Liver (tissue), 9 donors: ENCODE results near the gene SPINK6. TPM values are rescaled to one million over a fixed set of nuclear protein-coding genes. Genes with fewer than 3 reads are reported as not detected.

Experiments used
- DNase-seq: peaks from one replicate; pipeline ENCODE4 v3.0.0-alpha.2; 2017; ENCODE audit warnings: low spot score
- H3K27ac ChIP-seq, 2 donors: one replicate each; pipeline ENCODE4 v1.7.0; 2013; ENCODE audit warnings: inconsistent platforms in 2 of 2, low read length in 2 of 2, control low read depth in 1 of 2, low read depth in 1 of 2, mild to moderate bottlenecking in 1 of 2
- H3K27me3 ChIP-seq, 4 donors: one replicate each; pipeline versions ENCODE4 v1.6.1 to v1.7.0; 2013; ENCODE audit warnings: low read length in 3 of 4, inconsistent platforms in 1 of 4, mild to moderate bottlenecking in 1 of 4, moderate library complexity in 1 of 4; ENCODE audit not compliant: control insufficient read depth in 4 of 4, insufficient read depth in 4 of 4
- H3K36me3 ChIP-seq, 4 donors: one replicate each; pipeline versions ENCODE4 v1.6.1 to v1.7.0; 2013; ENCODE audit warnings: low read length in 3 of 4, mild to moderate bottlenecking in 3 of 4, low read depth in 1 of 4, moderate library complexity in 1 of 4; ENCODE audit not compliant: control insufficient read depth in 4 of 4, insufficient read depth in 3 of 4
- H3K4me1 ChIP-seq, 4 donors: one replicate each; pipeline versions ENCODE4 v1.6.1 to v1.7.0; 2013; ENCODE audit warnings: low read length in 3 of 4, mild to moderate bottlenecking in 3 of 4, moderate library complexity in 1 of 4; ENCODE audit not compliant: control insufficient read depth in 4 of 4, insufficient read depth in 4 of 4
- H3K4me3 ChIP-seq, 3 donors: one replicate each; pipeline versions ENCODE4 v1.6.1 to v1.7.0; 2013; ENCODE audit warnings: low read length in 3 of 3, control low read depth in 1 of 3, low read depth in 1 of 3, mild to moderate bottlenecking in 1 of 3
- H3K9ac ChIP-seq, 2 donors: one replicate each; pipeline ENCODE4 v1.7.0; 2013; ENCODE audit warnings: low read length in 2 of 2, mild to moderate bottlenecking in 2 of 2, moderate library complexity in 2 of 2, control low read depth in 1 of 2, low read depth in 1 of 2
- H3K9me3 ChIP-seq, 4 donors: one replicate each; pipeline versions ENCODE4 v1.6.1 to v1.7.0; 2013; ENCODE audit warnings: low read length in 3 of 4; ENCODE audit not compliant: control insufficient read depth in 4 of 4
- CTCF ChIP-seq: fragments of 150-350 bp; IDR thresholded peaks from 2 replicates; pipeline ENCODE4 v1.5.1; 2017; ENCODE audit warnings: improper control_type of control experiment, low read depth, low read length; ENCODE audit not compliant: missing input control
- EGR1 ChIP-seq, 2 donors: IDR thresholded peaks; 2 replicates each; pipeline ENCODE4 v1.6.1; 2016 to 2018; ENCODE audit warnings: antibody characterized with exemption in 2 of 2, low read depth in 2 of 2
- FOXA1 ChIP-seq: IDR thresholded peaks from 2 replicates; pipeline ENCODE4 v1.6.1; 2016; ENCODE audit warnings: antibody characterized with exemption
- FOXA2 ChIP-seq: IDR thresholded peaks from 2 replicates; pipeline ENCODE4 v1.6.1; 2016; ENCODE audit warnings: antibody characterized with exemption
- GABPA ChIP-seq, 2 donors: IDR thresholded peaks in 1 of 2; conservative IDR thresholded peaks in 1 of 2; 2 replicates each; pipeline ENCODE4 v1.6.1; 2016; ENCODE audit warnings: antibody characterized with exemption in 2 of 2, mild to moderate bottlenecking in 1 of 2, moderate library complexity in 1 of 2
- HNF4A ChIP-seq, 2 donors: conservative IDR thresholded peaks; 2 replicates each; pipeline ENCODE4 v1.6.1; 2016; ENCODE audit warnings: antibody characterized with exemption in 2 of 2, mild to moderate bottlenecking in 2 of 2
- HNF4G ChIP-seq: IDR thresholded peaks from 2 replicates; pipeline ENCODE4 v1.6.1; 2016; ENCODE audit warnings: antibody characterized with exemption
- JUND ChIP-seq, 2 donors: IDR thresholded peaks; 2 replicates each; pipeline ENCODE4 v1.6.1; 2016; ENCODE audit warnings: antibody characterized with exemption in 2 of 2
- NR2F2 ChIP-seq: IDR thresholded peaks from 2 replicates; pipeline ENCODE4 v1.6.1; 2016; ENCODE audit warnings: antibody characterized with exemption
- RAD21 ChIP-seq, 2 donors: IDR thresholded peaks; 2 replicates each; pipeline ENCODE4 v1.6.1; 2016; ENCODE audit warnings: antibody characterized with exemption in 2 of 2, mild to moderate bottlenecking in 2 of 2
- REST ChIP-seq: IDR thresholded peaks from 2 replicates; pipeline ENCODE4 v1.6.1; 2016; ENCODE audit warnings: antibody characterized with exemption, mild to moderate bottlenecking
- RXRA ChIP-seq, 2 donors: IDR thresholded peaks; 2 replicates each; pipeline ENCODE4 v1.6.1; 2017 to 2018; ENCODE audit warnings: antibody characterized with exemption in 2 of 2, mild to moderate bottlenecking in 1 of 2
- SP1 ChIP-seq: IDR thresholded peaks from 2 replicates; pipeline ENCODE4 v1.6.1; 2018; ENCODE audit warnings: antibody characterized with exemption, mild to moderate bottlenecking
- TAF1 ChIP-seq: conservative IDR thresholded peaks from 2 replicates; pipeline ENCODE4 v1.6.1; 2016; ENCODE audit warnings: antibody characterized with exemption, mild to moderate bottlenecking
- YY1 ChIP-seq: IDR thresholded peaks from 2 replicates; pipeline ENCODE4 v1.6.1; 2016; ENCODE audit warnings: antibody characterized with exemption, mild to moderate bottlenecking
- WGBS: extraction: QIAGEN DNeasy Blood & Tissue Kit; methylation state at CpG from one replicate; pipeline ENCODE4 v1.1.7; 2013; 5-methylcytosine and 5-hydroxymethylcytosine counted together
- polyA plus RNA-seq, 2 donors: library from polyadenylated mRNA; stranded (reverse) in 1 of 2; unstranded in 1 of 2; fragments of 200-250 nt in 1 of 2; fragments of >200 nt in 1 of 2; fragmentation: Nextera tagmentation in 1 of 2; extraction: Ambion mirVana in 1 of 2; gene quantifications; one replicate each; pipeline versions ENCODE4 v1.2.1 to v1.2.3, GENCODE V29; 2013 to 2015
- total RNA-seq, 2 donors: library from RNA; depleted of rRNA; stranded (reverse); fragments of >200 nt; gene quantifications; one replicate each; pipeline ENCODE4 v1.2.3, GENCODE V29; 2014
- TF ChIP-seq, protein P1 (sequence below): IDR thresholded peaks from 2 replicates; pipeline ENCODE4 v1.6.1; 2016; ENCODE audit warnings: antibody characterized with exemption
- TF ChIP-seq, protein P2 (sequence below): IDR thresholded peaks from 2 replicates; pipeline ENCODE4 v1.6.1; 2016; ENCODE audit warnings: antibody characterized with exemption
- donor health status: healthy.
- donor health status: healthy.
- donor health status: healthy.
- donor health status: healthy.
- donor health status: healthy.

Gene SPINK6
- total and polyA plus RNA-seq, 4 donors = not detected

GRCh38 chr5:148228392-148228984 is 25.6 kb downstream of the SPINK6 start:
- H3K27ac ChIP-seq = no peak overlapping the region
- no peaks in the 10 kb centered on the region for H3K9me3 ChIP-seq
- WGBS = 95% methylated on average over 3 of the region's 3 CpGs
- TF ChIP-seq YY1 = no peak
- TF ChIP-seq HNF4G = no peak
- H3K36me3 ChIP-seq = no peaks in the 10 kb centered on the region
- no peak for DNase-seq
- H3K9ac ChIP-seq = no peak overlapping the region
- H3K4me3 ChIP-seq = no peak overlapping the region
- H3K27me3 ChIP-seq = no peaks in the 10 kb centered on the region
- H3K4me1 ChIP-seq = no peaks in the 10 kb centered on the region

DNA sequence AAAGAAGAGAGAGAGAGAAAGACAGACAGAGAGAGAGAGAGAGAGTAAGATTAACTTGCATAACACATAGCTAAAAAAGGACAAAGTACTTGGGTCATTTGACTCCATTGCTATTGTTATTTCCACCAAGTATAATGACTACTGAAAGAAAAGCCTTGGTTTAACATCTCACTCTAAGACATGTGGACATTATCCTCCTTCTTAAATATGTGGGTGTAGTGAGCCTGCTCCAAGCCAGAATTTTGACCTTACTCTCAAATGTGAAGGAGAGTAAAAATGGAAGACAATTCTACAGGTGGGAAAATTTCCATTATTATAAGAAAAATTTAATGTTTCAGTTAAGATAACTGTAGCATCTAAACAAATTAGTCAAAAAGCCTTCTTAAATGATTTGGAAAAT is 27.0 kb downstream of the SPINK6 start:
- no peaks in the 10 kb centered on the region for H3K9me3 ChIP-seq
- DNase-seq = no peak
- TF ChIP-seq RXRA (IDR thresholded peaks at IDR 0.05) (no peak), NR2F2 (no peak), GABPA (IDR thresholded peaks at IDR 0.05 in 1 of 2, conservative IDR thresholded peaks at IDR 0.05 in 1 of 2) (no peak), SP1 (no peak), TAF1 (no peak), FOXA1 (no peak), EGR1 (IDR thresholded peaks at IDR 0.05; ENCODE audit: low read depth in 2 of 2) (no peak), HNF4A (conservative IDR thresholded peaks at IDR 0.05) (no peak), RAD21 (IDR thresholded peaks at IDR 0.05) (no peak), FOXA2 (no peak), CTCF (no peak), REST (no peak), JUND (IDR thresholded peaks at IDR 0.05) (no peak)
- TF ChIP-seq, protein P1, sequence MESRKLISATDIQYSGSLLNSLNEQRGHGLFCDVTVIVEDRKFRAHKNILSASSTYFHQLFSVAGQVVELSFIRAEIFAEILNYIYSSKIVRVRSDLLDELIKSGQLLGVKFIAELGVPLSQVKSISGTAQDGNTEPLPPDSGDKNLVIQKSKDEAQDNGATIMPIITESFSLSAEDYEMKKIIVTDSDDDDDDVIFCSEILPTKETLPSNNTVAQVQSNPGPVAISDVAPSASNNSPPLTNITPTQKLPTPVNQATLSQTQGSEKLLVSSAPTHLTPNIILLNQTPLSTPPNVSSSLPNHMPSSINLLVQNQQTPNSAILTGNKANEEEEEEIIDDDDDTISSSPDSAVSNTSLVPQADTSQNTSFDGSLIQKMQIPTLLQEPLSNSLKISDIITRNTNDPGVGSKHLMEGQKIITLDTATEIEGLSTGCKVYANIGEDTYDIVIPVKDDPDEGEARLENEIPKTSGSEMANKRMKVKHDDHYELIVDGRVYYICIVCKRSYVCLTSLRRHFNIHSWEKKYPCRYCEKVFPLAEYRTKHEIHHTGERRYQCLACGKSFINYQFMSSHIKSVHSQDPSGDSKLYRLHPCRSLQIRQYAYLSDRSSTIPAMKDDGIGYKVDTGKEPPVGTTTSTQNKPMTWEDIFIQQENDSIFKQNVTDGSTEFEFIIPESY = no peak
- TF ChIP-seq, protein P2, sequence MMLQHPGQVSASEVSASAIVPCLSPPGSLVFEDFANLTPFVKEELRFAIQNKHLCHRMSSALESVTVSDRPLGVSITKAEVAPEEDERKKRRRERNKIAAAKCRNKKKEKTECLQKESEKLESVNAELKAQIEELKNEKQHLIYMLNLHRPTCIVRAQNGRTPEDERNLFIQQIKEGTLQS = no peak
- H3K4me3 ChIP-seq = no peak overlapping the region
- no peaks in the 10 kb centered on the region for H3K27me3 ChIP-seq
- no peak overlapping the region for H3K27ac ChIP-seq
- H3K36me3 ChIP-seq = no peaks in the 10 kb centered on the region
- H3K9ac ChIP-seq = no peak overlapping the region
- H3K4me1 ChIP-seq = no peaks in the 10 kb centered on the region
